ENCODE data around the gene IGLL5.
"Not testable (repeated sequence)": the region's sequence is repeated elsewhere in the genome, so short reads cannot be mapped to it uniquely, and the experiment has no call there.

Gene IGLL5

GRCh38 chr22:22884010-22884887 lies 3.4 kb upstream of the IGLL5 start:
- peak in 1 of 2 donors; percentile 48 for DNase-seq (ENCODE audit: low read depth in 2 of 2, low spot score in 1 of 2)

GRCh38 chr22:22884888-22885840 lies 2.5 kb upstream of the IGLL5 start:
- DNase-seq (ENCODE audit: low read depth in 2 of 2, low spot score in 1 of 2) = no peak

- DNase-seq (ENCODE audit: low read depth in 2 of 2, low spot score in 1 of 2) = no peak
These were observed 1.1 kb upstream of the IGLL5 start for GRCh38 chr22:22886546-22886945.

- DNase-seq (ENCODE audit: low read depth in 2 of 2, low spot score in 1 of 2) = no peak
These were observed 1.1 kb downstream of the IGLL5 start for GRCh38 chr22:22888571-22889353.

- no peak for DNase-seq (ENCODE audit: low read depth in 2 of 2, low spot score in 1 of 2)
These were observed 2.5 kb downstream of the IGLL5 start for GRCh38 chr22:22890085-22890484.

- no peak for DNase-seq (ENCODE audit: low read depth in 2 of 2, low spot score in 1 of 2)
These were observed 3.6 kb downstream of the IGLL5 start for GRCh38 chr22:22891139-22891621.

- DNase-seq (ENCODE audit: low read depth in 2 of 2, low spot score in 1 of 2) = no peak
These were observed 4.8 kb downstream of the IGLL5 start for GRCh38 chr22:22892096-22893052.

- DNase-seq (ENCODE audit: low read depth in 2 of 2, low spot score in 1 of 2) = no peak
These were observed 5.6 kb downstream of the IGLL5 start for GRCh38 chr22:22893077-22893805.

- DNase-seq (ENCODE audit: low read depth in 2 of 2, low spot score in 1 of 2) = no peak
These were observed 6.5 kb downstream of the IGLL5 start for GRCh38 chr22:22893891-22894739.

GRCh38 chr22:22894740-22895731 lies 7.4 kb downstream of the IGLL5 start:
- no peak for DNase-seq (ENCODE audit: low read depth in 2 of 2, low spot score in 1 of 2)

GRCh38 chr22:22895776-22896445 lies 8.3 kb downstream of the IGLL5 start:
- no peak for DNase-seq (ENCODE audit: low read depth in 2 of 2, low spot score in 1 of 2)

- DNase-seq (ENCODE audit: low read depth in 2 of 2, low spot score in 1 of 2) = no peak
These were observed 9.0 kb downstream of the IGLL5 start for GRCh38 chr22:22896601-22897000.

GRCh38 chr22:22897091-22897490 lies 9.5 kb downstream of the IGLL5 start:
- DNase-seq (ENCODE audit: low read depth in 2 of 2, low spot score in 1 of 2) = no peak

GRCh38 chr22:22897947-22898346 lies 10.3 kb downstream of the IGLL5 start:
- no peak for DNase-seq (ENCODE audit: low read depth in 2 of 2, low spot score in 1 of 2)

- DNase-seq (ENCODE audit: low read depth in 2 of 2, low spot score in 1 of 2) = not testable (repeated sequence)
These were observed 10.9 kb downstream of the IGLL5 start for GRCh38 chr22:22898411-22898950.
